AG04449 (cell line): ENCODE data around the gene CD63.

Source experiments
- CTCF ChIA-PET: fragments of 350-600 bp; formaldehyde crosslinking; extraction: SDS; loops from one replicate; lab custom pipeline; 2021; ENCODE audit warnings: antibody characterized with exemption; lab: Yijun Ruan, JAX
- POLR2A ChIA-PET: fragments of 400-600, 350-600 bp; formaldehyde crosslinking; extraction: SDS; loops from one replicate; lab custom pipeline; 2020; ENCODE audit warnings: antibody characterized with exemption, inconsistent platforms; lab: Yijun Ruan, JAX
- DNase-seq: peaks from one replicate; pipeline ENCODE4 v3.0.0-alpha.2; 2010; ENCODE audit warnings: low read depth, low spot score
- H3K4me3 ChIP-seq: 2 replicates; pipeline ENCODE4 v1.5.1; 2011; ENCODE audit warnings: low read depth, mild to moderate bottlenecking, control low read depth, low read length
- TF ChIP-seq, protein P1 (sequence below): IDR thresholded peaks from one replicate; pipeline ENCODE4 v1.5.1; 2011; ENCODE audit warnings: mild to moderate bottlenecking, moderate library complexity, low read length, control low read depth, inconsistent platforms; ENCODE audit not compliant: insufficient read depth; ENCODE audit errors: missing control alignments

The CD63 gene

GRCh38 chr12:55717011-55718007 lies 11.5 kb downstream of the CD63 start:
- no peak for DNase-seq
- CTCF ChIA-PET = interaction anchor here (0.9 to 3.5 kb wide), 8 partner anchors 8 to 528 kb away, joined by 3 to 15 read pairs (median 6); partner anchors contain the start of gene CD63
- POLR2A ChIA-PET = interaction anchor here (2.5 kb wide), 1 partner anchor 12 kb away, joined by 18 read pairs; the partner anchor contains the start of gene CD63
- peak overlapping the region; percentile 81 for H3K4me3 ChIP-seq
- TF ChIP-seq, protein P1, sequence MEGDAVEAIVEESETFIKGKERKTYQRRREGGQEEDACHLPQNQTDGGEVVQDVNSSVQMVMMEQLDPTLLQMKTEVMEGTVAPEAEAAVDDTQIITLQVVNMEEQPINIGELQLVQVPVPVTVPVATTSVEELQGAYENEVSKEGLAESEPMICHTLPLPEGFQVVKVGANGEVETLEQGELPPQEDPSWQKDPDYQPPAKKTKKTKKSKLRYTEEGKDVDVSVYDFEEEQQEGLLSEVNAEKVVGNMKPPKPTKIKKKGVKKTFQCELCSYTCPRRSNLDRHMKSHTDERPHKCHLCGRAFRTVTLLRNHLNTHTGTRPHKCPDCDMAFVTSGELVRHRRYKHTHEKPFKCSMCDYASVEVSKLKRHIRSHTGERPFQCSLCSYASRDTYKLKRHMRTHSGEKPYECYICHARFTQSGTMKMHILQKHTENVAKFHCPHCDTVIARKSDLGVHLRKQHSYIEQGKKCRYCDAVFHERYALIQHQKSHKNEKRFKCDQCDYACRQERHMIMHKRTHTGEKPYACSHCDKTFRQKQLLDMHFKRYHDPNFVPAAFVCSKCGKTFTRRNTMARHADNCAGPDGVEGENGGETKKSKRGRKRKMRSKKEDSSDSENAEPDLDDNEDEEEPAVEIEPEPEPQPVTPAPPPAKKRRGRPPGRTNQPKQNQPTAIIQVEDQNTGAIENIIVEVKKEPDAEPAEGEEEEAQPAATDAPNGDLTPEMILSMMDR = no peak

DNA sequence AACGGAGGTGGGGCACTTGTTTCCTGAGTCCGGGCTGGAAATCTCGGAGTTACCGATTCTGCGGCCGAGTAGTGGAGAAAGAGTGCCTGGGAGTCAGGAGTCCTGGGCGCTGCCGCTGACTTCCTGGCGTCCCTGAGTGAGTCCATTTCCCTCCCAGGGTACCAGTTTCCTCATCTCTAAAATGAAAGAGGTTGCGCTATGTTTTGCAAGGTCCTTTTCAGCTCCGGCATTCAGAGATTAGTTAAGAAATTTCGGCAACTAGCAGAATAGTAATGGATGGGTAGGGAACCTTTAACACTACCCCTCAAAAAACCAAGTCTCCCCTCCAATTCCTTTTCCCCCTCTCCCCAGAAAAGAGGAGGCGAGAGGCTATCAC lies 12.2 kb downstream of the CD63 start:
- peak overlapping the region; percentile 81 for H3K4me3 ChIP-seq
- TF ChIP-seq, protein P1 = no peak
- DNase-seq = no peak
- ChIA-PET POLR2A (interaction anchor here (2.5 kb wide), 1 partner anchor 13 kb away, joined by 18 read pairs; the partner anchor contains the start of gene CD63), CTCF (interaction anchor here (0.9 to 3.5 kb wide), 10 partner anchors 8 to 528 kb away, joined by 3 to 15 read pairs (median 6); partner anchors contain the start of genes CD63 and RAB5B)

GRCh38 chr12:55715833-55716581 lies 12.8 kb downstream of the CD63 start, which contains the start of gene BLOC1S1:
Gene BLOC1S1, plus strand, starts transcription at chr12:55716046. Its CDS starts 6 bp downstream, at chr12:55716052.
- no peak for DNase-seq
- ChIA-PET CTCF (interaction anchor here (0.9 to 2.6 kb wide), 9 partner anchors 9 to 258 kb away, joined by 3 to 15 read pairs (median 5); partner anchors contain the start of gene RAB5B), POLR2A (interaction anchor here (2.5 kb wide), 1 partner anchor 13 kb away, joined by 18 read pairs; the partner anchor contains the start of gene CD63)
- H3K4me3 ChIP-seq = peak within 1 kb of the TSS; percentile 81
- TF ChIP-seq, protein P1 = no peak

DNA sequence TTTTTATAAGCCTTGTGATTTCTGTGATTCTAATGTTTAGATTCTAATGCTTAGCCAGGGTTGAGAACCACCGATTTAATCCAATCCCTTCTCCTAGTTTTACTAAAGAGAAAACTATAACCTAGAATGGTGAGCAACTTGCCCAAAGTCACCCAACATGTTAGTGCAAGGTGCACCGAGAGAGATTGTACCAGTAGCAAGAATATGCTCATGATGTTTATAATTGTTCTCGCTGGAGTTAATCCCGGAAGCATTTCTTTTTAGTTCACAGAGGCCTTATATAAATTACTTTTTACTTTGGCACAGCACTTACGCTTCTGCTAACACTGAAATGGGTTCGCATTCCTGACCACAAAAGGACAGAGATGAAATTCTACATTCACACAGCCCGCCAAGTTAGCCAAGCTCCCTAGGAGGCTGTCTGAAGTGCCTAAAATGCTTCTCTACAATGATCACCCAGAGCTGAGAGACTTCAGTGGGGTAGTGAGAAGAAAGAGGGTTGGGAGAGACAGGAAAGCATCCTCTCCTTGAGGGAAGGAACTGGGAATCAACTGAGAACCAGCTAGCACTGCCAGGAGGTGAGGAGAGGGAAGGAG lies 13.5 kb downstream of the CD63 start:
- TF ChIP-seq, protein P1 = no peak
- ChIA-PET CTCF (interaction anchor here (0.7 to 2.1 kb wide), 9 partner anchors 10 to 334 kb away, joined by 3 to 7 read pairs (median 3); partner anchors contain the start of gene RAB5B), POLR2A (interaction anchor here (2.5 kb wide), 1 partner anchor 14 kb away, joined by 18 read pairs; the partner anchor contains the start of gene CD63)
- H3K4me3 ChIP-seq = peak overlapping the region; percentile 81
- no peak for DNase-seq

- ChIA-PET CTCF (interaction anchor here (0.7 to 2.5 kb wide), 2 partner anchors 57 kb away, joined by 4 to 12 read pairs; no protein-coding TSS in a partner anchor), POLR2A (interaction anchor here (0.6 kb wide), 1 partner anchor 1716 kb away, joined by 3 read pairs; no protein-coding TSS in a partner anchor)
- H3K4me3 ChIP-seq = no peak overlapping the region
- TF ChIP-seq, protein P1 = no peak
- DNase-seq = no peak
Measured at GRCh38 chr12:55713721-55714120, 15.1 kb downstream of the CD63 start.
